Lower lobe of right lung (tissue), 2 donors: Measurements from ENCODE around the gene EIF5A. TPM values are rescaled to one million over a fixed set of nuclear protein-coding genes. Genes with fewer than 3 reads are reported as not detected.

ENCODE experiments used
- ATAC-seq, 2 donors: fragments of 200-7000 bp; cut with Tn5 transposase; one replicate each; pipeline ENCODE4 v1.9.1; 2020 to 2022; ENCODE audit warnings: mild to moderate bottlenecking in 2 of 2, moderate library complexity in 2 of 2
- DNase-seq: peaks from one replicate; pipeline ENCODE4 v3.0.0-alpha.2; 2020
- H3K27ac ChIP-seq: fragments of 200-600 bp; one replicate; pipeline ENCODE4 v1.8.0; 2022
- H3K27me3 ChIP-seq: fragments of 200-600 bp; one replicate; pipeline ENCODE4 v1.8.0; 2022; ENCODE audit warnings: low read depth
- H3K36me3 ChIP-seq: fragments of 200-600 bp; one replicate; pipeline ENCODE4 v1.8.0; 2022; ENCODE audit warnings: mild to moderate bottlenecking
- H3K4me1 ChIP-seq: fragments of 200-600 bp; one replicate; pipeline ENCODE4 v1.8.0; 2022
- H3K4me3 ChIP-seq: fragments of 200-600 bp; one replicate; pipeline ENCODE4 v1.8.0; 2022; ENCODE audit warnings: mild to moderate bottlenecking
- H3K9me3 ChIP-seq: fragments of 200-600 bp; one replicate; pipeline ENCODE4 v1.8.0; 2022
- intact Hi-C: fragments of 100-400 bp; cut with DNase I; formaldehyde crosslinking; loops from one replicate; pipeline ENCODE4 v1.11.0; 2022
- total RNA-seq: library from RNA; stranded (reverse); fragmentation: NEBNext Ultra II Directional; extraction: Animal tissue kit (Norgen Biotek cat#: 25700); gene quantifications from one replicate; pipeline ENCODE4 v1.2.1, GENCODE V29; 2021
- TF ChIP-seq, protein P1 (sequence below): fragments of 200-600 bp; IDR thresholded peaks from one replicate; pipeline ENCODE4 v1.8.0; 2022; ENCODE audit warnings: antibody characterized with exemption, mild to moderate bottlenecking
- donor health status: DM: no; HTN: yes; CAD: no; lungs with severe emphysema.

EIF5A gene
- total RNA-seq, 1 donor from 2014 or later: 216 TPM

DNA sequence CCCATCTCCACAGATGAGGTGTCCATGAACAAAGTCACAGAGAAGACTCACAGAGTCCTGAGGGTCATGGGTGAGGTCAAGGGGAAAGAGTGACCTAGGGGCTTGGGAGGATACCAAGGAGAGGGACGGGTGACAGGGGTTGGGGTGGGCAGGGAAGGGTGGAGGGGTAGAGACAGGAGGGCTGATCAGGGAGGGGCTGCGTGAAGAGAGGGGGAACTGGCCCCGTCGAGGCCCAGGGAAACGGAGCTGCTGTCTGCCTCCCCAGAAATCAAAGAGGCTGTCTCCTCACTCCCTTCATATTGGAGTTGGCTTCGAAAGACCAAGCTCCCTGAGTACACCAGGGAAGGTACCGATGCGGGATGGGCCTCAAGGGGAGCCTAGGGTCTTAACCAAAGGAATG is 48.1 kb downstream of the EIF5A start:
- H3K4me3 ChIP-seq: no peak overlapping the region
- TF ChIP-seq, protein P1, sequence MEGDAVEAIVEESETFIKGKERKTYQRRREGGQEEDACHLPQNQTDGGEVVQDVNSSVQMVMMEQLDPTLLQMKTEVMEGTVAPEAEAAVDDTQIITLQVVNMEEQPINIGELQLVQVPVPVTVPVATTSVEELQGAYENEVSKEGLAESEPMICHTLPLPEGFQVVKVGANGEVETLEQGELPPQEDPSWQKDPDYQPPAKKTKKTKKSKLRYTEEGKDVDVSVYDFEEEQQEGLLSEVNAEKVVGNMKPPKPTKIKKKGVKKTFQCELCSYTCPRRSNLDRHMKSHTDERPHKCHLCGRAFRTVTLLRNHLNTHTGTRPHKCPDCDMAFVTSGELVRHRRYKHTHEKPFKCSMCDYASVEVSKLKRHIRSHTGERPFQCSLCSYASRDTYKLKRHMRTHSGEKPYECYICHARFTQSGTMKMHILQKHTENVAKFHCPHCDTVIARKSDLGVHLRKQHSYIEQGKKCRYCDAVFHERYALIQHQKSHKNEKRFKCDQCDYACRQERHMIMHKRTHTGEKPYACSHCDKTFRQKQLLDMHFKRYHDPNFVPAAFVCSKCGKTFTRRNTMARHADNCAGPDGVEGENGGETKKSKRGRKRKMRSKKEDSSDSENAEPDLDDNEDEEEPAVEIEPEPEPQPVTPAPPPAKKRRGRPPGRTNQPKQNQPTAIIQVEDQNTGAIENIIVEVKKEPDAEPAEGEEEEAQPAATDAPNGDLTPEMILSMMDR: no peak
- no peak overlapping the region for H3K27ac ChIP-seq
- no peaks in the 10 kb centered on the region for H3K9me3 ChIP-seq
- DNase-seq: no peak
- peaks cover 38% of the 10 kb centered on the region for H3K4me1 ChIP-seq
- H3K36me3 ChIP-seq: no peaks in the 10 kb centered on the region
- no peak for ATAC-seq
- H3K27me3 ChIP-seq: no peaks in the 10 kb centered on the region
- intact Hi-C loops: no loop called here

DNA sequence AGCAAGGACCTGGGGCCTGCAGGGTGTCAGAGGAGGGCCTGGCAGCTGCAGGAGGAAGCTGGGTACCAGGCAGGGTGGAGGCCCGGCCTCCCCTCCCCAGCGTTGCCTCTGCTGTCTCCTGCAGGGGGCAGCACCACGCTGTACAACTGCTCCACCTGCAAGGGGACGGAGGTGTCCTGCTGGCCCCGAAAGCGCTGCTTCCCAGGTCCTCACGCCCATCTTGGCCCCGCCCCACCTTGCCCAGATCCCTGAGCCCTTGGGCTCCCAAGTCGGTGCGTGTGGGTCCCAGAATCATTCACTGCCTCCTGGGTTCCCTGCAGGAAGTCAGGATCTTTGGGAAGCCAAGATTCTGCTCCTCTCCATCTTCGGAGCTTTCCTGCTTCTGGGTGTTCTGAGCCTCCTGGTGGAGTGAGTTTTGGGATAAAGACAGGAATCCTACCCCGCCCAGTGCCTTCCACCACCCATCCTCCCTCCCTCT is 48.7 kb downstream of the EIF5A start:
- H3K27ac ChIP-seq: no peak overlapping the region
- DNase-seq: peak; percentile 90
- H3K27me3 ChIP-seq: no peaks in the 10 kb centered on the region
- H3K36me3 ChIP-seq: no peaks in the 10 kb centered on the region
- peaks cover 37% of the 10 kb centered on the region for H3K4me1 ChIP-seq
- TF ChIP-seq, protein P1: peak; percentile 92
- H3K4me3 ChIP-seq: peak overlapping the region; percentile 19
- intact Hi-C loops: no loop called here
- H3K9me3 ChIP-seq: no peaks in the 10 kb centered on the region
- peak; percentile 47 to 70 for ATAC-seq

DNA sequence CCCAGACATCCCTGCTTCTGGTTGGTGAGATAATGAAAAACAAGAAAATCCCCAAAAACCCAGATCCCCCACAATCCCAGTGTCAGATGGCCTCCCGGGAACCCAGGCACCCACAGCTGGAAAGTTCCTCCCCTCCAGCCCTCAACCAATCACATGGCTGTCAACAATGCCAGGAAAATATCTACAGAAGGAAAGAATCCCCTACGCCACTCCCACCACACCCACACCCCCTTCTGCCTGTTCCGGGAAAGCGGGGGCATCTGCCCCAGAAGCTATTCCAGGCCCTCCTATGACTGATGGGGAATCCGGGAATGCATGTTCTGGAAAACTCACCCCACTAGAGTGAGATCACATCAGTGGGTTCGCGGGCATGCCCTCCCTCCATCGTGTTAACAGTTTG is 49.3 kb downstream of the EIF5A start:
- DNase-seq (no peak), ATAC-seq (no peak)
- intact Hi-C loops: no loop called here
- Histone ChIP-seq H3K9me3 (no peaks in the 10 kb centered on the region), H3K27me3 (no peaks in the 10 kb centered on the region), H3K27ac (no peak overlapping the region), H3K4me3 (peak overlapping the region; percentile 19), H3K36me3 (no peaks in the 10 kb centered on the region), H3K4me1 (peaks cover 37% of the 10 kb centered on the region)
- TF ChIP-seq, protein P1: no peak

DNA sequence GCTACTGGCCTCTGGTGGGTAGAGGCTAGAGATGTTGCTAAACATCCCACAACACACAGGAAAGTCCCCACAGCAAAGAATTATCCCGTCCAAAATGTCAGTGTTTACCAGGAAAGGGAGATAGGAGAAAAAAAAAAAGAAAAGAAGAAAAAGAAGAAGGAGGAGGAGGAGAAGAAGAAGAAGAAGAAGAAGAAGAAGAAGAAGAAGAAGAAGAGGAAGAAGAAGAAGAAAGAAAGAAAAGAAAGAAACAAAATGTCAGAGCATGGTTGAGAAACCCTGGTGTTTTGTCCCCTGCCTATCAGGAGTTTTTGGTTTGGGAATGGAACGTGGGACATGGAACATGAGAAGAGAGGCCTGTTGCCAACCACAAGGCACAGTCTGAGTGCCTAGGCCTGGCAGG is 50.0 kb downstream of the EIF5A start:
- no peak for DNase-seq

DNA sequence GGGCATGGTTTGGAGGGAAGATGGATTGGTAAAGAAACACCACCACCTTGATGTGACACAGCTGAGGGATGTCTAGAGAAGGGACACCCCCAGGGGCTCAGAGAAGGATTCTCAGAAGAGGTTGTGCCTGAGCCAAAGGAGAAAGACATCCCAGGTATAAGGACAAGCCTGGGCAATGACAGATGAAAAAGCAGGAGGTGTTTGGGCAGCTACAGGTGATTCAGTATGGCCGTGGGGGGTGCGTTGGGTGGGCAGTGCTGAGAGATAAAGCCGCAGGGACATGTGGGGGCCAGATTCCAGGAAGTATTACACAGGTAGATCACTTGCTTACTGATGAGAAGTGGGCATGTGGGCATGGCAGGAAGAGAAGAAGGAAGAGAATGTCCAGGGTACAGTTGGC is 54.5 kb downstream of the EIF5A start:
- H3K27me3 ChIP-seq: no peaks in the 10 kb centered on the region
- H3K4me1 ChIP-seq: no peaks in the 10 kb centered on the region
- ATAC-seq (no peak), DNase-seq (no peak)
- intact Hi-C loops: no loop called here
- no peaks in the 10 kb centered on the region for H3K9me3 ChIP-seq
- no peak overlapping the region for H3K4me3 ChIP-seq
- no peaks in the 10 kb centered on the region for H3K36me3 ChIP-seq
- TF ChIP-seq, protein P1: no peak
- H3K27ac ChIP-seq: no peak overlapping the region

More for the DNA sequence above, 50.0 kb downstream of the EIF5A start:
- no peaks in the 10 kb centered on the region for H3K27me3 ChIP-seq
- no peak for ATAC-seq
- no peaks in the 10 kb centered on the region for H3K36me3 ChIP-seq
- H3K4me1 ChIP-seq: peaks cover 35% of the 10 kb centered on the region
- no peak overlapping the region for H3K27ac ChIP-seq
- TF ChIP-seq, protein P1: no peak
- H3K4me3 ChIP-seq: no peak overlapping the region
- no peaks in the 10 kb centered on the region for H3K9me3 ChIP-seq
- intact Hi-C loops: no loop called here

Other genes starting within 250 kb of the EIF5A start
- 7.7 TPM for gene CLEC10A, start 227.4 kb upstream of the EIF5A start, total RNA-seq
- gene ASGR2, start 192.8 kb upstream of the EIF5A start, total RNA-seq: 1.3 TPM
- gene ASGR1, start 128.3 kb upstream of the EIF5A start, total RNA-seq: 5.1 TPM
- 29.3 TPM for gene DLG4, start 87.8 kb upstream of the EIF5A start, total RNA-seq
- 576 TPM for gene ACADVL, start 87.7 kb upstream of the EIF5A start, total RNA-seq
- gene DVL2, start 73.1 kb upstream of the EIF5A start, total RNA-seq: 46.4 TPM
- 33.9 TPM for gene PHF23, start 68.2 kb upstream of the EIF5A start, total RNA-seq
- 587 TPM for gene GABARAP, start 65.2 kb upstream of the EIF5A start, total RNA-seq
- gene CTDNEP1, start 55.9 kb upstream of the EIF5A start, total RNA-seq: 140 TPM
- gene ELP5, start 55.4 kb upstream of the EIF5A start, total RNA-seq: 33.2 TPM
- gene CLDN7, start 45.1 kb upstream of the EIF5A start, total RNA-seq: 98.7 TPM
- gene SLC2A4, start 25.9 kb upstream of the EIF5A start, total RNA-seq: 1.1 TPM
- gene YBX2, start 13.0 kb upstream of the EIF5A start, total RNA-seq: 0.41 TPM
- gene GPS2, start 7.7 kb downstream of the EIF5A start, total RNA-seq: 66.6 TPM
- 35.2 TPM for gene NEURL4, start 21.7 kb downstream of the EIF5A start, total RNA-seq
- 26.5 TPM for gene ACAP1, start 28.9 kb downstream of the EIF5A start, total RNA-seq
- gene KCTD11, start 44.5 kb downstream of the EIF5A start, total RNA-seq: 11.0 TPM
- not detected for gene TMEM95, start 47.5 kb downstream of the EIF5A start, total RNA-seq
- gene TNK1, start 73.5 kb downstream of the EIF5A start, total RNA-seq: 4.1 TPM
- 27.1 TPM for gene PLSCR3, start 86.9 kb downstream of the EIF5A start, total RNA-seq
- 51.2 TPM for gene TMEM256, start 96.5 kb downstream of the EIF5A start, total RNA-seq
- 9.5 TPM for gene NLGN2, start 100.2 kb downstream of the EIF5A start, total RNA-seq
- gene SPEM1, start 112.7 kb downstream of the EIF5A start, total RNA-seq: not detected
- not detected for gene SPEM2, start 118.0 kb downstream of the EIF5A start, total RNA-seq
- gene SPEM3, start 121.2 kb downstream of the EIF5A start, total RNA-seq: not detected
- 8.1 TPM for gene TMEM102, start 127.8 kb downstream of the EIF5A start, total RNA-seq
- 1.2 TPM for gene FGF11, start 131.9 kb downstream of the EIF5A start, total RNA-seq
- 8.4 TPM for gene CHRNB1, start 137.4 kb downstream of the EIF5A start, total RNA-seq
- gene ZBTB4, start 172.0 kb downstream of the EIF5A start, total RNA-seq: 79.0 TPM
- not detected for gene SLC35G6, start 173.8 kb downstream of the EIF5A start, total RNA-seq
- 101 TPM for gene POLR2A, start 176.7 kb downstream of the EIF5A start, total RNA-seq
- 91.3 TPM for gene TNFSF12, start 241.4 kb downstream of the EIF5A start, total RNA-seq